Measurements from ENCODE around the gene PTPN11.
"Not testable (repeated sequence)": the region's sequence is repeated elsewhere in the genome, so short reads cannot be mapped to it uniquely, and the experiment has no call there.

Gene PTPN11

DNA sequence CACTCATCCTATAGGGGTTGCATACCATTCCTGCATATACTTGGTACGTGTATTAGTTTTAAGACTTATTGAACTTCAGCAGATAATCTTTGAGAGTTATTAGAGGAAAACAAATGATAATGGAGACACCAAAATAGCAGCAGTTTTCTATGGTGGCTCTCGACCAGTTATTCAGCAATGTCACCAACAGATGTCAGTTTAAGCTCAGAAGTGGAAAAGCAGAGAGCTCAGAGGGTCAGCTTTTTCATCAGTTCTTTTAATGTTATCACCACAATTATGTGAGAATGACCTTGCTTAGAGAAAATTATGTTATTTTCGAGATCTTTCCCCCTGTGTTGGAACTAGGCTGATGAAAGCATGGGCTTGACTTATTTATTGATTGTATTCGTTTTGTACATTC is 32.0 kb downstream of the PTPN11 start:
- no peak for DNase-seq

DNA sequence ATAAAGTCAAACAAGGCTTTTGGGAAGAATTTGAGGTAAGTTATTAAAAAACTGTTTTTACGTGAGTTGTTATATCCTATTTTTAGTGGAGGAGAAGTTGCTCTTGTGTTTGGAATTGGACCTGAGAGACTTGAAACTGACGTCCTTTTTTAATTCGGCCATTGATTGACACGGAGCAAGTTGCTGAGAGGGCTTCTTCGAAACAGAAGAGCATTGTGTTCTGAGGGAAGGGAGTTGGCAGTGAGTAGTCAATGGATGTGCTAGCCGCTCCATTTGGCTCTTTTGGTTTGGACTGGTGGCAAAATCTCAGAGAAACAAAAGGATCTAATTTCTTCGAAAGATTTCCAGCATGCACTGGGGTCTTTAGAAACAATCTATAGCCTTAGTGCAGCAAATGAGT is 37.3 kb downstream of the PTPN11 start:
- no peak for DNase-seq

DNA sequence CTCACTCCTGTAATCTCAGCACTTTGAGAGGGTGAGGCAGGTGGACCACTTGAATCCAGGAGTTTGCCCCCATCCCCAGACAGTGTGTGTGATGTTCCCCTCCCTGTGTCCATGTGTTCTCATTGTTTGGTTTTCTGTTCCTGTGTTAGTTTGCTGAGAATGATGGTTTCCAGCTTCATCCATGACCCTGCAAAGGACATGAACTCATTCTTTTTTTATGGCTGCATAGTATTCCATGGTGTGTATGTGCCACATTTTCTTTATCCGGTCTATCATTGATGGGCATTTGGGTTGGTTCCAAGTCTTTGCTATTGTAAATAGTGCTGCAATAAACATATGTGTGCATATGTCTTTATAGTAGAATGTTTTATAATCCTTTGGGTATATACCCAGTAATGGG is 38.4 kb downstream of the PTPN11 start:
- DNase-seq: not testable (repeated sequence)

DNA sequence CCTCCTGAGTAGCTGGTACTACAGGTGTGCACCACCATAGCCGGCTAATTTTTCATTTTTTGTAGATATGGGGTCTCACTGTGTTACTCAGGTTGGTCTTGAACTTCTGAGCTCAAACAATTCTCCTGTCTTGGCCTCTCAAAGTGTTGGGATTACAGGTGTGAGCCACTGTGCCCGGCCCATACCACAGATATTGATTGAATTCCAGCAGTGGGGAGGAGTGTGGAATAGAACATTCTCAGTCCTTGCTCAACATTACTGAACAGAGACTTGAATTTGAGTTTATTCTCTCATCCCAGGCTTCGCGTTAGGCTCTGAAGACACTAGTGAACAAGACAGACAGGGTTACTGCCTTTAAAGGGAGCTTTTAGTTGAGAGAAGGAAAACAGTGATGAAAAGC is 39.6 kb downstream of the PTPN11 start:
- DNase-seq: no peak

DNA sequence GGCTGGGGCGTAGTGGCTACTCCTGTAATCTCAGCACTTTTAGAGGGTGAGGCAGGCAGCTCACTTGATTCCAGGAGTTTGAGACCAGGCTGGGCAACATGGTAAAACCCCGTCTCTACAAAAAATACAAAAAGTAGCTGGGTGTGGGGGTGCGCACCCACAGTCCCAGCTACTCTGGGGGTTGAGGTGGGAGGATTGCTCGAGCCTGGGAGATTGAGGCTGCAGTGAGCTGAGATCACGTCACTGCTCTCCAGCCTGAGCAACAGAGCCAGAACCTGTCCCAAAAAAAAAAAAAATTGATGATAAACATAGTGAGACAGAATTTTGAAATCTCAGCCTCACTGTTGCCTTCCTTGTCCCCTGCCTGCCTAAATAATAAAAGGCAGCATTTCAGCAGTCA is 40.0 kb downstream of the PTPN11 start:
- no peak for DNase-seq

DNA sequence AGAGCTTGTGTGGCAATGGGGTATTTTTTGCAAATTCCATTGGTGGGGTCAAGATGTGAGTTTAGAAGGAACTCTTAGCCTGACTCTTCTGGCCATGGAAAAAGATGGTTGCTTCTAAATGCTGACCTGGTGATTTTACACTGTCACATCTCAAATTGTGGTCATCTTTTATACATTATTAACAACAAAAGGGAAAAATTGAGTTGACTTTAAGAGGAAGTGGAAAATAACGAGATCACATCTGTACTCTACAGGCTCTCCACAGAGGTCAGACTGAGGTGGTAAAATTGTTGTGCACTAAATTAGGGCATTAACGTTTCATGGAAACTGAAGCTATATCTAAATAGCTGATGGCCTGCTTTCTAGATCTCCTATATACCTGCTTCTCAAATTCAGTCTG is 44.7 kb downstream of the PTPN11 start:
- DNase-seq: no peak

DNA sequence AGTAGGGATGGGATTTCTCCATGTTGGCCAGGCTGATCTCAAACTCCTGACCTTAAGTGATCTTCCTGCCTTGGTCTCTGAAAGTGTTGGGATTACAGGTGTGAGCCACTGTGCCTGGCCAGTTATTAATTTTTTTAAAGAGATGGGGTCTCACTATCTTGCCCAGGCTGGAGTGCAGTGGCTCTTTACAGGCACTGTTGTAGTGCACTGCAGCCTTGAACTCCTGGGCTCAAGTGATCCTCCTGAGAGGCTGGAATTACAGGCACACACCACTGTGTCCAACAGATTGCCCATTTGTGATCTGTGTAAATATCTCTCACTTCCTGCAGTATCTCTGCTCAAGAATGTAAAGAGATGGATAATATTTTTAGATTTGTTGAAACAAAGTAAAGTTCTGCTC is 45.9 kb downstream of the PTPN11 start:
- no peak for DNase-seq

DNA sequence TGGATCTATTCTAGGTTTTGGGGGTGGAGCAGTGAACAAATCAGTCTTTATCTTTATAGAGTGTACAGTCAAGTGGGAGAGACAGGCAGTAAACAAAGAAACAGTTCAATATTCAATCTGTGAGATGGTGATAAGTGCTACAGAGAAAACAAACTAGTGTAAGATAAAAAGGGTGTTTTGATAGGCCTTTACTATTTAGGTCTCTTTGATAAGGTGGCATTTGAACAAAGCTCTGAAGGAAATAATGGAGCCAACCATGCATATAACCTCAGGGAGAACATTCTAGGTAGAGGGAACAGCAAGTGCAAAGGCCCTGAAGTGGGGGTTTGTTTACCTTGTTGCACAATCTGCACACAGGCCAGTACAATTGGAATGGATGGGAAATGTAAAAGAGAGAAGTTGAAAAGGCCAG is 47.3 kb downstream of the PTPN11 start:
- no peak for DNase-seq

DNA sequence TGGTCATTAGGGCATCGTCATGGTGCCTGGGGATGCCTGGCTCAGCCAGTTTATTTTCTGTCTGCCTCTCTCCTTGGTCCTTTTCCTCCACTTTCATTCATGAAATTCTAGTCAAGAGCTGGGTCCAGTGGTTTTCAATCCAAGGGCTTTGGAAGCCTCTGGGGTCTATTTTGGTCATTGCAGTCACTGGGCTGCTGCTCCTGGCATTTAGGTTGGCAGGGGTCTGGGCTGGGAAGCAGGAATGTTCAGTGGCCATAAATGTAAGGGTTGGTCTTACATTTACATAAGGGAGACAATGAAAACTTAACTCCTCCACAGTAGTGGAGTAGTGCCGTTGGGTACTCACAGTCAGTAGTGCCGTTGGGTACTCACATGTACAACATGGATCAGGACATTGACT is 48.1 kb downstream of the PTPN11 start:
- no peak for DNase-seq

DNA sequence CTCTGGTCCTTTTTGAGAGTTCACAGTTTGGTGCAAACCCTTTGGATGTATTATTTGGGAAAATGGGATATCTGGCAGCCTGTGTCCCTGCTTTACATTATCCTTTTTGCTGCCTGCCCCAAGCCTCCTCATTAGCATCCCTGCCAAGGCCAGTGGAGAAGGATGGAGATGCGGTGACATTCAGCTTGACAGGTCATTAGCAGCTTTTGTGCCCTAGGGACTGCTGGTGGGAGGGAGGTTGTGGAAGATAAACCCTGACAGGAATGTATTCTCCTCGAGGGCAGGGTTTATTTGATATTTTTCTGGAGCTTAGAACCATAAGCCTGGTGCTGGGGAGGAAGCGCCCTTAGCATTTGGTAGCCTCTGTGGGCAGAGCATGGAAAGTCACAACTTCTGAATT is 49.3 kb downstream of the PTPN11 start:
- DNase-seq: no peak

DNA sequence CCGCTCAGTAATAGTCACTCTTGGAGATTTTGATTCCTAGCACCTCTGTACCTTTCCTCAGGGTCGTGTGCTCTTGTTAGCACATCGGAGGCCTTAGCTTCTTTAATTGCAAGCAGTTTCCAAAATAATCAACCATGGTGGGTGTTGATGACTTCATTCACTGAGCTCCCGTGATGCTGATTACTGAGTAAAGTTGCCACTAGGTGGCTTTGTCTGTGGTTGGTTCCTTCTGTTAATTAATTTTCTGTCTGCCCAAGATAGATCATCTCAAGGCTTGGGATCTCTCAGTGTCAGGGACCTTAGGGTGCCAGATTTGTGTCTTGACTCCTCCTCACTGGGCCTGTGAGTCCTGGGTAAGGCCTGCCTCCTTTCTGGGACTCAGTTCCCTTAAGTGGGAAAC is 54.3 kb downstream of the PTPN11 start:
- no peak for DNase-seq

DNA sequence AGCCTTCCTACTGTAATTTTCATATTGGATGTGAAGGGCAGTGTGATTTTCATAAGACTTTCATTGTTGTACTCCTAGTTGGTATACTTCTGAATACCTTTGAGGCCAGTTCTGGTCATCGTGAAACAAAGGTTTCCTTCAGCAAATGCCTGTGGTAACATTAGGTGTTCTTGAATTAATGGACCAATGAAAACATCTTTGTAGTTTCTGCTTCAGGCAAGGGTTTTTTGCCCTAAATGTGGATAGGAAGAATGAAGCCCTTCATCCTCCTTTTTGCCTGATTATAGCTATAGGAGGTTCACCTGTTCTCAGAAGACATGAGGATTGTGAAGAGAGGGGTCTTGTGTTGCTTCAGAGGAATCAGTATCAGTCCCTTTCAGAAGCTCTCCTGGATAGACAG is 60.7 kb downstream of the PTPN11 start:
- no peak for DNase-seq

DNA sequence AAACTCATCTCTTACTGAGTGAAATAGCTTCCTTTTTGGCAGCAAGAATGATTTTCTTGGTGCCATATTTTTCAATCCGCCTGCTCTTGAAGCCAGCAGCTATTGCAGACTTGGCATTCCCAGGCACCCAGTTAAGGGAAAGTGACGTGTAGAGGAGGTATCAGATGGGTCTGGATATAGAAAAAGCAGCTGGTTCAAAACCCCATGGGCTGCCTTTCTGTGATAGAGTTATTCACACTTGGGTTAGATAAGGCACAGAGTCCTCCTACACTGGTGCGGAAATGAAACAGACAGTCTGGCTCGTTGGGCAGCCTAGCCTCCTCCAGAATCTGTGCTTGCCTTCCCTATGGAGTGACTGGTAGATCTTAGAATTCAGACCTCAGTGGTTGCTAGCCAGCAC is 62.2 kb downstream of the PTPN11 start:
- no peak for DNase-seq

DNA sequence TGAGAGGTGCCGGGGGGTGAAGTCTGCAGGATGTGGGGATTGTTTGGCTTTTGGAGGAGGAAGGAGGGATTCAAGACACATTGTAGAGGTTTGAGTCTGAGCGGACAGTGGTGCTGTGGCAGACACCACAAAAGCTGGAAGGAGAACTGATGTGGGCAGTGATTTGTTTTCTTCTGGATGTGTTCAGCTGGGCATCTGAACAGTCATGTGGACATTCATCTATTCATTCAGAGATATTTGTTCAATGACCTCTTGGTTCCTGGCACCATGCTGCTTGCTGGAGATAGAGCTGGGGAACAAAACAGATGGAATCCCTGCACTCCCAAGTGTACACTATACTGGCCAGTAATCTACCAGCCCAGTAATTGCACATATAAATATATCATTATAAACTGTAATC is 64.0 kb downstream of the PTPN11 start:
- DNase-seq: no peak

DNA sequence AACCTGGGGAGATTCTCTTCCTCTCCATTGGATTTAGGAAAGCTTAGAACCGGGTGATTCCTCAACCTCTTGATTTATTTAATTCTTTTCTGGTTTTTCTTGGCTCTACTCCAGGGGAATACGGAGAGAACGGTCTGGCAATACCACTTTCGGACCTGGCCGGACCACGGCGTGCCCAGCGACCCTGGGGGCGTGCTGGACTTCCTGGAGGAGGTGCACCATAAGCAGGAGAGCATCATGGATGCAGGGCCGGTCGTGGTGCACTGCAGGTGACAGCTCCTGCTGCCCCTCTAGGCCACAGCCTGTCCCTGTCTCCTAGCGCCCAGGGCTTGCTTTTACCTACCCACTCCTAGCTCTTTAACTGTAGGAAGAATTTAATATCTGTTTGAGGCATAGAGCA is 67.6 kb downstream of the PTPN11 start:
- DNase-seq: no peak

DNA sequence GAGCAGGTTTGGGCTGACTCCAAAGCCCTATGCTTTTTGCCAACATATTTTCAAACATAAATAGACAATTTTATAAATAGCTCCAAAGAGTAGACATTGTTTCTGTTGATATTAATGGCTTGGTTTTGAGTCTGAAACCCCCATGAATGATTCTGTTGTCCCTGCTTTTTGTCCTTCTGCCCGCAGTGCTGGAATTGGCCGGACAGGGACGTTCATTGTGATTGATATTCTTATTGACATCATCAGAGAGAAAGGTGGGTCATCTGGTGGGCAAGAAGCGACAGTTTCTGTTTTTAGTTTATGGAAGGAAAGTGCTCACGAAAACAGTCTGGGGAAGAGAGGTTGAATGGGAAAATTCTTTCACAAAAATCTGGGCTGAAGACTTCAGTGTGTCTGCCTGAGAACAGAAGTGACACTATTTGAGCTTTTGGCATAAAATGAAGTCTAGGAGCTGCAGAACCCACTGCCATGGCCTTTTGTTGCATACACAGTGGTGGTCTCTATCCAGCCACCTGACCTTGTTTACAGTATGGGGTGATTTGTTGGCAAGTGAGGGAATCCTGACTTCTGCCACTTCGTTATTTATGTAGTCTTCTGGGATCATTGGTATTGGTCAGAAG is 69.6 kb downstream of the PTPN11 start:
- no peak for DNase-seq

DNA sequence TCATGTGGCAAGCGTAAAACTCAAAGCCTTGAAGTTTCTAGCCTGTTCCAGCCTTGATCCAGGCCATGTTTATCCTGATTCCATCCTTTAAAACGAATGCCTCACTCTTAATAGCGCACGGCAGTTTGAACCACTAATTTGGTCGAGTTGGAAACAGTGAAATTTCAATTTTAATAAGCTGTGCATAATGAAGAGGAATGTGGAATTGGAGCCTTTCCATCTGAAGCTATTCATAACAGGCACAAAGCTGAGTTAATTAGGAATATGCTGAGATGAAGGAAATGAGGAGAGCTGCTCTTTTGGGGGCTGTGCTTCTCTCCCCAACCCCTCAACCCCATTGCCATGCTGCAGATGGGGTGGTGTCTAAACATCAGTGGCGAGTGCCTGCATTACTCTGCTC is 70.7 kb downstream of the PTPN11 start:
- no peak for DNase-seq

DNA sequence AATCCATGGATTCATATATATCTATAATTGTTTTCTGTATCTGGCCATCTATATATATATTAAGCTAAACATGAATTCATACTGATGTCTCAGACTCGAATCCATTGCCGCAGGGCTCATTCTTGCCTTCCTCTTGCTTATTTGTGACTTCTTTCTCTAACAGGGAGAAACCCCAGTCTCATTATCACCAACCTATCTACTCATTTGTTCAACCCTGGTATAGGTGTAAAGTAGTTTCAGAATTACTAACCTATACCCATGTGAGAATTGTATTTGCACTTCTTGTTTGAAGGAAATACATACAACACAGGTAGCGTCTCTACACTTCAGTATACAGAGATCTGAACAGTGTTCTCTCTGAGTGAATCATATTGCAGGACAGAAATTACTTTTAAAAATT is 77.7 kb downstream of the PTPN11 start:
- DNase-seq: no peak

DNA sequence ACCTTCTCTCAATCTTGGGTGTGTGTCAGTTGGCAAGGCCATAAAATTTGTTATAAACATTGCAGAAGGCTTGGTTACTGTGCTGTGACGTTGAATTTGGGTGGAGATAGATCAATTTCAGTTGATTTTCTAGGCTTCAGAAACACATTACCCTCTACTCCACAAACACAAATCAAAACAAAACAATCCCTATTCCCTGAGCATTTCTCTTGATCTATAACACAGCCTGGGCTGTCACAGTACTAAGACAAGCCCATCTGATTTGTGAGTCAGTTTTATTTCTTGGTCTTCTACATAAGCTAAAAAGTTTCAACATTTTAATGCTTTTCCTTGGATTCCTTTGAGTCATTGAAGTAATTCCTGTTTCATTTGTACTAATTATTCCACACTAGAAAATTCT is 79.8 kb downstream of the PTPN11 start:
- no peak for DNase-seq

DNA sequence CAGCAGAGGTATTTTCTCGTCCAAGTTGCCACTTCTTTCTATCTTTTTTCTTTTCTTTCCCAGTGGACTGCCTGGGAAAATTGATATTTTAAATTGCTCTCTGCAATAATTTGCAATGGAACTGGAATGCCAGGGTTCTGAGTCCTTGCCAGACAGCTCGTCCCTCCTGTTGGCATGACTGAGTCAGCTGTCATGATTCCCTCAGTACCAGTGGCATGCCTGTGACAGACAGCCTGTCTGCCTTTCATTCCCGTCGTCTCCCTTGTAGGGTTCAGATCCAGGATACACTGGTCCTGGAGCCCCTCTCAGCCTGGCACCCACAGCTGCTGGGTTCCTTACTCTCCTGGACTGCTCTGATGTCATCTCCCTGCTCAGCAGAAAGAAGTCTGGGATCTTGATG is 84.8 kb downstream of the PTPN11 start:
- DNase-seq: no peak

DNA sequence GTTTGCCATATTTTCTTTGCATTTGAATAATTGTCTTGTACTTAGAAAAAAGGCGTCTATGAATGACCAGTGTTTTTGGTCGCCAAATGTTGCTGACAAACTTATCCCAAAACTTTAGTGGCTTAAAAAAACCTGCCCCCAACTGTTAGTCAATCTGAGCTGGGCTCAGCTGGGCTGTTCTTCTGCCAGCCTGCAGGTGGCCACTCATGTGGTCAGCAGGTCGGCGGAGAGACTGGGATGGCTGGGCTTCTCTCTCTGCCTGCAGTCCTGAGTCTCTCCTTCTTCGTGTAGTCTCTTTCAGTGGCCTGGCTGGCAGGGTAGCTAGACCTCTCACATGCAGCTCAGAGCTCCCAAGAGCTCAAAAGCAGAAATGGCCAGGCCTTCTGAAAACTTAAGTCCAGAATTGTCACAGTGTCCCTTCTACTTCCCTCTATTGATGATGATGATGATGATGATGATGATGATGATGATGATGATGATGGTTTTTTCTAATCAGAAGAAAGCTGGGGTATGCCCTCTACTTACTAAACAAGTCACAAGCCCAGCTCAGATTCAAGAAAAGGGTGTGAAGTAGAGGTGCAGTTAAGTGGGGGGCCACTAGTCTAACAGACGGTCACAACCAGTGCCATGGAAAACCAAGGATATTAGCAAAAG is 87.9 kb downstream of the PTPN11 start:
- no peak for DNase-seq

DNA sequence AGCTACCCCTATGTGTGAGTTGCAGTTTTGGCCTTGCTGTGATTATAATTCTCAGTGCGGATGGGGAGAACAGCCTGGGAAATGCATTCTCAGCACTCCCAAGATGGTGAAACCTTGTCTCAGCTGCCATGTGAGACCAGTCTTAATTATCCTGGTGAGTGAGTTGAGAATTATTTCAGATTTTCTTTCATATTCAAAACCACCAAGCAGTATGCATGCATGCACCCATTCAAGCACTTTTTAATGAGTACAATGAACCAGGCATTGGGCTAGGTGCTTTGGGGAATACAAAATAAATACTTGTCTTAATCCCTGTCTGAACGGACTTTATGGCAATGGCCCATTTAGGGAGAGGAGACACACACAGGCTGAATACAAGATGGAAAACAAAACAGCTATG is 94.7 kb downstream of the PTPN11 start:
- DNase-seq: no peak

DNA sequence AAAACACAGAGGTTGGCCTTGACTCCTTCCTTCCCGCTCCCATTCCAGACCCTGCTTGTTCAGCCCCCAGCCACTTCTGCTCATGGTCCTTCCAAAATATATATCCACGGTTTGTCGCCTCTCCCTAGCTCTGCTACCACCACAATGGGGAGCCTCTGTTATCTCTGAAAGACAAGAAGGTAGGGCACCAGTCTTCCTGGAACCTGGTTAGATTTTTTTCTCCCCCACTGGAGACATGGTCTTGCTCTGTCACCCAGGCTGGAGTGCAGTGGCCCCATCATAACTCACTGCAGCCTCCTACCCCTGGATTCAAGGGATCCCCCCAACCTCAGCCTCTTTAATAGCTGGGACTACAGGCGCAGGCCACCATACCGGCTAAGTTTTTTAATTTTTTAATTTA is 95.7 kb downstream of the PTPN11 start:
- DNase-seq: no peak

DNA sequence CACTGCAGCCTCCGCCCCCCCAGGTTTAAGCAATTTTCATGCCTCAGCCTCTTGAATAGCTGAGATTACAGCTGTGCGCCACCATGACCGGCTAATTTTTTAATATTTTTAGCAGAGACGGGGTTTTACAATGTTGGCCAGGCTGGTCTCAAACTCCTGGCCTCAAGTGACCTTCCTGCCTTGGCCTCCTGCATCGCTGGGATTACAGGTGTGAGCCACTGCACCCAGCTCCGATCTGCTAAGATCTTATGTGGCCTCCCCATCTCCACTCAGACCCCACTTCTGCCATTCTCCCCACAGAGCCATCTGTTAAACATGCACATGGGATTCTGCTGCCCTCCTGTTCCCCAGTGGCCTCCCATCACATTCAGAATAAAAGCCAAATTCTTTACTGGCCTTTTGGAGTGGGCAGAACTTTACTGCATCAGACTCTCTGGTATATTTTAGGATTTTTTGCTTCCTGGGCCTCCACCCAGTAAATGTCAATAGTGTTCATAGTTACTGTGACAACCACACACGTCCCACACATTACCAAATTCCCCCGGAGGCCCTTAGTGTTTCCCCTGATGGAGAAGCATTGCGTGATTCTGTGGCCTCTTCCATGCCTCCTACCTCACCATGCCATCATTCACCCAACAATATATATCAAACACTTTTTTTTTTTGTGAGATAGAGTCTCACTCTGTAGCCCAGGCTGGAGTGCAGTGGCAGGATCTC is 96.3 kb downstream of the PTPN11 start:
- no peak for DNase-seq

DNA sequence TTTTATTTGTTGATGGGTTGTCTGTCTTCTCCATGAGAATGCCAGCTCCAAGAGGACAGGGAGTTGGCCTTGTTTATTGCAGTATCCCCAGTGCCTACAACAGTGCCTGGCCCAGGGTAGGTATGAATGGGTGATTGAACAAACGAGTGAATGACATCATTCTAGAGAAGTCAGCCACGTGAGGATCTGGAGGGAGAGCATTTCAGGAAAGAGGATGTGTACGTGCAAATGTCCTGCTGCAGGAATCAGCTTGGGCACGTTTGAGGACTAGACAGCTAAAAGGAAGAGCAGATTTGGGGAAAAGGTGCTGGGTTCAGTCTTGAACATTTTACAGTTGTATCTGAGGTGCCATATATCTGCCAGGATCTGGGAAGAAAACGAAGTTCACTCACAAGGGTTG is 97.1 kb downstream of the PTPN11 start:
- no peak for DNase-seq

Measured in activated CD4-positive, alpha-beta T cell treated with anti-CD3 and anti-CD28 coated beads, Interleukin-2, amount 50 U/mL, for 4 hours (primary cell).